T1000 (cell line): ENCODE results near the gene NUDT1.

Experiments
- DNase-seq: peaks from one replicate; lab custom pipeline; 2025; ENCODE audit warnings: mixed read lengths; lab: John Stamatoyannopoulos, UW

The NUDT1 gene

GRCh38 chr7:2224491-2224928 lies 17.5 kb upstream of the NUDT1 start:
- DNase-seq = no peak

- DNase-seq = no peak
These were observed 17.1 kb upstream of the NUDT1 start for GRCh38 chr7:2224934-2225333.

- DNase-seq = no peak
These were observed 16.7 kb upstream of the NUDT1 start for GRCh38 chr7:2225336-2225735.

- DNase-seq = no peak
These were observed 16.2 kb upstream of the NUDT1 start for GRCh38 chr7:2225830-2226229.

- no peak for DNase-seq
These were observed 14.3 kb upstream of the NUDT1 start for GRCh38 chr7:2227699-2228098.

- no peak for DNase-seq
These were observed 13.1 kb upstream of the NUDT1 start for GRCh38 chr7:2228921-2229320.

GRCh38 chr7:2229467-2229866 lies 12.6 kb upstream of the NUDT1 start:
- DNase-seq = no peak

GRCh38 chr7:2230226-2230625 lies 11.8 kb upstream of the NUDT1 start:
- DNase-seq = no peak

GRCh38 chr7:2230882-2231281 lies 11.1 kb upstream of the NUDT1 start:
- no peak for DNase-seq

- DNase-seq = no peak
These were observed 9.8 kb upstream of the NUDT1 start for GRCh38 chr7:2231992-2232765.

GRCh38 chr7:2232766-2233520 lies 9.1 kb upstream of the NUDT1 start, which contains the start of gene MAD1L1:
Gene MAD1L1, minus strand, starts transcription at chr7:2232945. Its CDS starts 2,812 bp downstream, at chr7:2230133.
- peak; percentile 87 for DNase-seq

- DNase-seq = no peak
These were observed 8.1 kb upstream of the NUDT1 start for GRCh38 chr7:2233926-2234325.

- no peak for DNase-seq
These were observed 4.9 kb upstream of the NUDT1 start for GRCh38 chr7:2237109-2237602.

GRCh38 chr7:2239242-2239641 lies 2.8 kb upstream of the NUDT1 start:
- DNase-seq = no peak

GRCh38 chr7:2242541-2243429 lies 759 bp downstream of the NUDT1 start:
- DNase-seq = no peak

- DNase-seq = no peak
These were observed 1.4 kb downstream of the NUDT1 start for GRCh38 chr7:2243458-2243857.

GRCh38 chr7:2244404-2244995 lies 2.5 kb downstream of the NUDT1 start:
- no peak for DNase-seq

- DNase-seq = no peak
These were observed 4.1 kb downstream of the NUDT1 start for GRCh38 chr7:2245883-2246675.

GRCh38 chr7:2247141-2247995 lies 5.3 kb downstream of the NUDT1 start:
- DNase-seq = no peak
